GM23338 (cell line): ENCODE measurements around the gene BNIP5.

Experiments used
- CREB1 ChIP-seq: fragments of 250-450 bp; sonication (Bioruptor Pico); IDR thresholded peaks from 2 replicates; pipeline ENCODE4 v1.5.0; 2020; ENCODE audit warnings: low read depth, mild to moderate bottlenecking, moderate library complexity
- EZH2 ChIP-seq: fragments of 200-600 bp; sonication (generic); IDR thresholded peaks from one replicate; pipeline ENCODE4 v1.8.0; 2017; ENCODE audit warnings: antibody characterized with exemption, mild to moderate bottlenecking, low read depth; ENCODE audit not compliant: unreplicated experiment
- STAT1 ChIP-seq: IDR thresholded peaks from one replicate; pipeline ENCODE4 v1.6.1; 2016; ENCODE audit warnings: antibody characterized with exemption; ENCODE audit not compliant: unreplicated experiment
- TF ChIP-seq, protein P1 (sequence below), 2 experiments: fragments of 200-600 bp in 1 of 2; sonication (generic) in 1 of 2; conservative IDR thresholded peaks; 2 replicates each; pipeline versions ENCODE4 v1.5.1 to v1.6.1; 2016 to 2017; ENCODE audit warnings: antibody characterized with exemption in 2 of 2, low read depth in 2 of 2, mild to moderate bottlenecking in 2 of 2, moderate library complexity in 1 of 2

- TF ChIP-seq, protein P1, sequence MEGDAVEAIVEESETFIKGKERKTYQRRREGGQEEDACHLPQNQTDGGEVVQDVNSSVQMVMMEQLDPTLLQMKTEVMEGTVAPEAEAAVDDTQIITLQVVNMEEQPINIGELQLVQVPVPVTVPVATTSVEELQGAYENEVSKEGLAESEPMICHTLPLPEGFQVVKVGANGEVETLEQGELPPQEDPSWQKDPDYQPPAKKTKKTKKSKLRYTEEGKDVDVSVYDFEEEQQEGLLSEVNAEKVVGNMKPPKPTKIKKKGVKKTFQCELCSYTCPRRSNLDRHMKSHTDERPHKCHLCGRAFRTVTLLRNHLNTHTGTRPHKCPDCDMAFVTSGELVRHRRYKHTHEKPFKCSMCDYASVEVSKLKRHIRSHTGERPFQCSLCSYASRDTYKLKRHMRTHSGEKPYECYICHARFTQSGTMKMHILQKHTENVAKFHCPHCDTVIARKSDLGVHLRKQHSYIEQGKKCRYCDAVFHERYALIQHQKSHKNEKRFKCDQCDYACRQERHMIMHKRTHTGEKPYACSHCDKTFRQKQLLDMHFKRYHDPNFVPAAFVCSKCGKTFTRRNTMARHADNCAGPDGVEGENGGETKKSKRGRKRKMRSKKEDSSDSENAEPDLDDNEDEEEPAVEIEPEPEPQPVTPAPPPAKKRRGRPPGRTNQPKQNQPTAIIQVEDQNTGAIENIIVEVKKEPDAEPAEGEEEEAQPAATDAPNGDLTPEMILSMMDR (conservative IDR thresholded peaks at IDR 0.05; ENCODE audit: low read depth in 2 of 2) = no peak
- TF ChIP-seq STAT1 (no peak), EZH2 (no peak), CREB1 (no peak)
Measured at GRCh38 chr6:36375644-36376155, 39.0 kb upstream of the BNIP5 start.
